Left cardiac atrium (tissue), 4 donors: ENCODE data around the gene AMDHD2. TPM values are rescaled to one million over a fixed set of nuclear protein-coding genes. Genes with fewer than 3 reads are reported as not detected.

Source experiments
- ATAC-seq, 2 donors: fragments of 200-7000 bp; cut with Tn5 transposase; one replicate each; pipeline ENCODE4 v1.9.1; 2020; ENCODE audit warnings: mild to moderate bottlenecking in 2 of 2, moderate library complexity in 2 of 2
- DNase-seq: peaks from one replicate; pipeline ENCODE4 v3.0.0-alpha.2; 2020
- intact Hi-C, 2 donors: fragments of 100-400 bp; cut with DNase I; formaldehyde crosslinking; loops; one replicate each; pipeline versions ENCODE4 v1.14.1 to v1.15.1; 2022 to 2023
- total RNA-seq, 2 donors: library from RNA; stranded (reverse); fragmentation: NEBNext Ultra II Directional; extraction: Animal tissue kit (Norgen Biotek cat#: 25700); gene quantifications; one replicate each; pipeline ENCODE4 v1.2.1, GENCODE V29; 2021
- donor health status: DM: no; HTN: yes; CAD: no.
- donor health status: DM: no; HTN: yes; CAD: no; lungs with severe emphysema.
- donor health status: DM: yes; HTN: yes; CAD: no.
- donor health status: Dilated cardiomyopathy.

Gene AMDHD2
- total RNA-seq, 2 donors from 2014 or later = 15.8 to 21.8 TPM

DNA sequence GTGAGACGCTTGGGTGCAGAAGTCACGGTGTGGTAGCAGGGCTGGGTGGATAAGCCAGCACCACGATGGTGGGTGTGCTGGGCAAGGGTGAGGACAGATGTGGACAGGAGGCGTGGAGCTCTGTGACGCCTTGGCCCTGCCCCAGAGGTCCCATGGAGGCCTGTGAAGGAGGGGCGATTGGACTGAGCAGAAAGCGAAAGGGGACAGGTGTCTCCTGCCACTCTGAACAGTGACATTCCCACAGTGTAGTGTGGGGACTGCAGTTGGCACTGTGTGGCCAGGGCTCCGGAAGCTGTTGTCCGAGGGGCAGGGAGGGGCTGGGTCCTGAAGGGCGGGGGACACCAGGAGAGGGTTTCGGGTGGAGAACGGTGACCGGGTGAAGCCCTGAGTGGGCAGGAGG, 37.9 kb upstream of the AMDHD2 start:
- ATAC-seq = no peak
- no peak for DNase-seq
- intact Hi-C loops = no loop called here

DNA sequence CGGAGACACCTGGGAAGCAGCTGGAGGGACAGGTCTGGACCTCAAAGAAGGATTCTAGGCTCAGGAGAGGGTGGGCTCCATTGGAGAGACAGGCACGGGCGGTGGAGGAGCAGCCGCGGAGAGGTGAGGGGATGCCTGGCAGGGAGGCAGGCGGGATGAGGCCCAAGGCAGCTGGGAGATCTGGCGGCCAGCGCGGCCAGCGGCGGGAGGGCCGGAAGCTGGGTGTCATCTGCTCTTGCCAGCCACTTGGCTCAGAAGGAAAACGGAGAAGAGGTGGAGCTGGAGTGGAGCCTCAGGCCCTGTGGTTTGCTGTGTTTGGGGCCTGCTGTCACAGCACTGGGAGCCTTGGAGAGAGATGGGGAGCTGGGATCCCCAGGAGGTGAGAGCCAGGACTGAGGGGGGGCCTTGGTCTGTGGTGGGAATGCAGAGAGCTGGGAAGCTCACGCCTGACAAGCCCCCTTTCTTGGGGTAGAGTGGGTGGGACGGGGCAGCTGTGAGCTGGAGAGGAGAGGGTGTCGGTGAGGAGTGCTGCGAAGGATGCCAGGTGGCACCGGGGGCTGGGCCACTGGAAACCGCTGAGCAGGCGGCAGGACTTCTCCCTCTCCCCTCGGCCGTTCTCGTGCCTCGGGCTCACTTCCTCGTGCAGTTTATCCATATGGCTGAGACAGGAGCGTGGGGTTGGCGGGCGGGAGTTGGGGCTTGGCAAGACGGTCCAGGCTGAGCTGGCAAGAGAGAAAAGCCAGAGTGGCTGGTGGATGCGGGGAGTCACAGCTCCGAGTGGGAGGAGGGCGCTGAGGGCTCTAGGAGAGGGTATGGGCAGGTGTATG, 37.2 kb upstream of the AMDHD2 start:
- intact Hi-C loops = no loop called here
- ATAC-seq = peak; percentile 70 to 87

DNA sequence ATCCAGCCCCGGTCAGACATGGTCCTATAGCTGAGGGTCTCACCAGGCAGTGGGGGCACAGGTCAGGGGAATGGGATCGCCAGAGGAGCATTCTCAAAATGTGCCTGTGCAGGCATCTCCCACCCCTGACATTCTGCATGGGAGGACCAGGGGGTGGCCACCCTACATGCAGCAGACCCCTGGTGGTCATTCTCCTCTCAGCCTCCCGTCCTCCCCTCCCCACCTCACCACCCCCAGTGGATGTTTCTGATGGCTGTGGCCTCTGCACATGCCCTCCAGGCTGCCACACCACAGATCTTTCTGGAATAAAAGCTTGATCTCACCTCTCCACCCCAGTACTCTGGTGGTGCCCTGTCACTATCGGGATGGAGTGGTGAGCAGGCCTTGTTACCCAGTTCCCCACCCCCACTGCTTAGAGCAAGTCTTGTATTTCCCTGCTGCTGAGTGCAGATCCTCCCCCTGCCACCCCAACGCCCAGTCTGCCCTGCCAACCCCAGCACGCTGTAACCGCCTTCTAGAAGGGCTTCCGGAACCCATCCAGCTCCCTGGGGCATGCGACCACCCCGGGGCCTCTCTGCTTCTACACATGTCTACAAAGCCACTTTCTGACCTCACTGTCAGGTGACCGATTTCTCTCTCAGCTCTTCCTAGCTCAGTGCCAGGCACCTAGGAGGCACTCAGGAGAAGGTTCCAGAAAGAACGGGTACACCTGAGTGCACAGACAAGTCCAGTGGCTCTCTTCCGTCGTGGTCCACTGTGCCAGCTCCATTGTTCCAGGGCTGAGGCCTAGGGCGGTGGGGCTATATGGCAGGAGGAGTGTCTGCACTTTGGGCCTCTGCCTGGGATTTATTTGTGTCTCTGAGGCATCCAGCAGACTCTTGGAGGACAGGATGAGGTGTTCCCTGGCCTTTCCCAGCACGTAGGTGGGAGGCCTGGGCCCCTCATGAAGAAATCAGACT, 36.0 kb upstream of the AMDHD2 start:
- intact Hi-C loops = no loop called here
- DNase-seq = no peak
- ATAC-seq = no peak

More for the DNA sequence above, 37.2 kb upstream of the AMDHD2 start:
- DNase-seq = no peak

DNA sequence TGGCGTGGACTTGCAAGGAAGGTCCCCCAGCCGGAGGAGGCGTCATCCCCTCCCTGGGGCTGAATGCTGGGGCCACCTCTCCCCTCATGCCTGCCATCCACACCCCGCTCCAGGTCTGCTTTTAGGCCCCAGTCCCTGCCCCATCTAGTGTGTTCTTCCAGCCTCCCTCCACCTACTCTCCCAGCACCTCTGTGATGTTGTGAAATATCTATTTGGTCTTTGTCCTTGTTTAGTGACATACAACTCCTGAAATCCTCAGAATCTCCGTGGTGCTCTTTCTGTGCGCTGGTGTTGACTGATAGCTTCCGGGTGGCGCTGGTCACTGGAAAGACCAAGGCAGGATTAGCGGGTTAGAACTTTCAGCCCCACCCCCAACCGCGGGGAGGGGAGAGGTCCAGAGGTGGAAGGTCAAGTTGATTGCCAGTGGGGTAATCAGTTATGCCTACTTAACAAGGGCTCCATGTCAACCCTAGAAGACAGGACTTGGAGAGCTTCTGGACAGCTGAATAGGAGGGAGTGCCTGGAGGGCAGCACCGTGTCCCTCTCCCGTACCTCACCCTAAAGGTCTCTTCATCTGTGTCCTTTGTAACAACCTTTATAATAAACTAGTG, 35.2 kb upstream of the AMDHD2 start:
- DNase-seq (no peak), ATAC-seq (no peak)
- intact Hi-C loops = no loop called here

DNA sequence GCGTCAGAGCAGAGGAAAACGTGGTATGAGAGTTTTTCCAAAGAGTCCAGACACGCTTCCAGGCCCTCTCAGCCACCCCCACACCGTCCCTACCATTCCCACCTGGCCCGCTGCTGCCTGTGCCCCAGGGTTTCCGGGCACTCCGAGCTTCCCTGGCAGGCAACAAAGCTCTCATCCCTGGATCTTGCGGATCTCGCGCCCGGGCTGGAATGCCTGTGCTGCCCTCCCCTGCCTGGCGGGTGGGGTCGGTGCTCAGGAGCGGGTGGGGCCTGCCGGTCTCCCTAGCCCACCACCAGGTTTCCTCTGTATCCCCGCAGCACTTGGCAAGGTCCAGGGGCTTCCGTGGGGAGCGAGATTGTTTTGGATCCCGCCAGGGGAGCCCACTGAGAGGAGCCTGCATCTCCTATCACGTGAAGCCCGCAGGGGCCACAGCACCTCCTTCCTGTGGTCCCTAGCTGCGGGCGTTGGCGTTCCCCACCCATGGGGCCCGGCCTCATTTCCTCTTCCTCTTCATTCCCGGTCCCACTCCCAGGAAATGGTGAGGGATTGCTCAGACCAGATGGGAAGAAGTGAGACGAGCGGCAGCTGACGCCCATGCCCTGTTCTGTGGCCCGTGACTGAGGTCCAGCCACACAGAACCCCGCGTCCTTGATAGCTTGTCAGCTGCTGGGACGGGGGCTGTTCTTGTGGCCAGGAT, 34.2 kb upstream of the AMDHD2 start:
- intact Hi-C loops = no loop called here
- DNase-seq (no peak), ATAC-seq (no peak)

DNA sequence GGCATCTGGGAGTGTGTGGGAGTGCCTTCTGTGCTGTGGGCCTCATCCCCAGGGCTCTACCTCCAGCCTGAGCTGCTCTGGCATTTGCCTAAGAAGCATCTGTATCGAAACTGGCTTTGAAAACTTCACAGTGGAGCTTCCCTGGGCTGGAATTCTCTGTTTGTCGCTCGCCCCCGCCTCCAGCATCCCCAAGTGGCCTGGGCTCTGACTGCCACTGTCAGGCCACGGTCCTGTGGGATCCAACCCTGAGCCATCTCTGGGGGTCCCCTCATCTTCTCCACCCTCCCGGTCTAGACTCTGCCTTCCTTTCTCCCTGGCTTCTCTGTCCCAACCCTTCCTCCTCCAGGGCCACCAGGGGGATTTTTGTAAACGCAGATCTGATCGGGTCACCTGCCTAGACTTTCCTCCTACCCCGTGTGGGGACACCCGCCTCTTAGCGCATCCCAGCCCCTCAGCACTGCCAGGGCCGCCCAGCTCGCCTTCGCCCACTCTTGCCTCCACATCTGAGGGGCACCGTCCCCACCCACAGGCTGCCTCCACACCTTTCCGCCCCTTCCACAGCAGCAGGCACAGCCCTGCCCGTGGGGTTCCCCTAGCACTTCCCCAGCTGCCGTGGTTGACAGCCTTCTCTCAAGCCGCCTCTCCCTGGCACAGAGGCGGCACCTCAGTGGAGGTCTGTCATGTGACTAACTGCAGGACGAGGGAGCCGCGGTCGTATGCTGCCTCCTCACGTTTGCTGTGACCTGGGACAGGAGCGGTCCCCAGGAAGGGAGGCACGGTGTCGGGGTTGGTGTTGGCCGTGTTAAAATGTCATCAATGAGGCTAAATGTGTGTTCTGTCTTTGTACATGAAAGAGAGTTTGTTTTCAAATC, 33.3 kb upstream of the AMDHD2 start:
- intact Hi-C loops = no loop called here
- ATAC-seq (peak; percentile 62 to 70), DNase-seq (no peak)

DNA sequence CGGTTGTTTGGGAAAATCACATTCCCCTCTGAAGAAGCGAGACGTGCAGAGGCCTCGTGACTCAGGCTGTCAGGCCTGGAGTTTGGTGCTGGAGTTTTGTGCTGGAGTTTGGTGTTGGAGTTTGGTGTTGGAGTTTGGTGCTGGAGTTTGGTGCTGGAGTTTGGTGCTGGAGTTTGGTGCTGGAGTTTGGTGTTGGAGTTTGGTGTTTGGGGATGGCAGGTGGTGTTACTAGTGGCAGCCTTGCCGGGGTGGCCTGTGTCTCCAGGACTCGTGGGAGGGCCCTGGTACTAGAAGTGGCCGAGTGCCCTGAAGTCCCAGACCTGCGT, 32.7 kb upstream of the AMDHD2 start:
- no peak for DNase-seq
- ATAC-seq = no peak
- intact Hi-C loops = no loop called here

DNA sequence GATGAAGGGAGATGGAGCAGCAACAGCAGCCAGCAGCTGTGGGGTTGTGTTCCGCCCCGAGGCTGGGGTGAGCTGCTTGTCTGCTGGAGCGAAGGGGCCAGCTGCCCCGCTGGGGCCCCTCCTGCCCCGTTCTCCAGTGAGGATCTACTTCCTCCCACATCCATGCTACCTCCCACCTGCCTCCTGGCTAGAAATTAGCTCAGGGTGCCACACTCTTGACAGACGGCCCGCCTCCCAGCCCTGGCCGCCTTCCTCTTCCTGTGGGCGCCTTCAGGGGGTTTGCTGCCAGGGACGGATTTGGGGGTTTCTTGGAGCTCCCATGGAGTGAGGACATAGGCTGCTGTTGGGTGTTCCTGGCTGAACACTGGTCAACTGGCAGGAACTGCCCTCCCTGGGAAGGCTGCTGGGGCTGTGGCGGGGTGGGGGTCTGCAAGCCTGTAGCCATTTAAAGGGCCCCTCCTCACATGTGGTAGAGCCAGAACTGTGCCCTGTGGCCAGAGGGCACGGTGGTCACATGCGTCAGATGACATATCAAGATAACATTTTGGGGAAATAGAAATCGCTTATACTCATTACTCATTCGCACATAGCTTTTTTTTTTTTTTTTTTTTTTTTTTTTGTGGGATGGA, 32.2 kb upstream of the AMDHD2 start:
- intact Hi-C loops = no loop called here
- ATAC-seq (no peak), DNase-seq (no peak)

DNA sequence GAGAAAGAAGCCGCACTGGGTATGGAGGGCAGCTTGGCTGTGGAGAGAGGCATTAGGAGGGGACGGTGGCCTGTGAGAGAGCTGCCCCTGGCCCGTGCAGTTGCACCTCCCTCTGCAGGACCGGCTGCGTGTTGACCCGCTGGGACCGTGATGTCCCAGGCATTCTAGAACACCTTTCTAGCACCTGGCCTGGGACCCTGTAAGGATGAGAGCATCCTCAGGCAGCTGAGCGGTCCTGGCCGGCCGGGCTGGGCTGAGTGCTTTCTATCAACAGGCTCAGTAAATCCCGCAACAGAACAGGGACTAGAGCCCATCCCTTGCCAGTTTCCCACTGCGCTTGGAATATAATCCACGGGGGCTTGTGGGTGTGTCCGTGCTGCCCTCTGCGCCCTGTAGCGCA, 30.6 kb upstream of the AMDHD2 start:
- ATAC-seq = no peak
- DNase-seq = no peak
- intact Hi-C loops = no loop called here

DNA sequence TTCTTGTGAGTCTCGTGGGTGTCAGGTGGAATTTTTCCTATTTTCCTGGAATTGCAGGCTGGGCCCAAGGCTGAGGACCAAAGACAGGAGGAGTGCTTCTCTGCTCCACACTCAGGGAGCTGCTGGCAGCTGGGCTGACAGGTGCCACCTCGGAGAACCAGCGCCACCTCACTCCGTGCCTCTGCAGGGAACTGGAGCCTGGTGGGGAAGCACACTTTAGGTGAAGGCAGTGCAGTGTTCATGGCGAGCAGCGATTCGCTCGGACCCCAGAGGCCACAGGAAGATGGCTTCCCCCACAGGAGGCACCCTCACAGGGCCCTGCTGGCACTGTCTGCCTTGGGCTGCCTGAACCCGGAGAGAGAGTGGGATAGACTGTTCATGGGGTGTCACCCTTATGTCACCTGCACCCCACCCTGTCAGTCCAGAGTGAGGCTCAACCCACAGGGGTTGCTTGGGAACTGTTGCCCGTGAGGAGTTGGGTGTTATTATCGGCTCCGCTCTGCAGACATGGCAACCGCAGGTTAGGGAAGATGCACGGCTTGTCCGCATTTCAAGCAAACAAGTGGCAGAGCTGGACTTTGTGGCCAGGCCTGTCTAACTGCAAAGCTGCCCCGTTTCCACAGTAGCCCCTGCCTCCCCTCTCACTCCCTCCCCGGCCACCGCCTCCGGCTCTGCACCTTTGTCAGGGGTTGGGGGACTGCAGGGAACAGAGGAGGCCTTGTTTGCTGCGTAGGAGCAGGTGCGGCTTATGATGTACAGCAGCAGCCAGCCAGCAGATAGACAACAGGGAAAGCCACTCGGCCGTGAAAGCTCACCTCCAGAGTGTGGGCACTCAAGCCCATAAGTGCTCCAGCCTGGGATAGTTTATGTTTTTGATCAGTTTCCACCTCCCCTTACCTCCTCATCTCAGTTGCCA, 29.7 kb upstream of the AMDHD2 start:
- ATAC-seq (no peak), DNase-seq (no peak)
- intact Hi-C loops = loop anchor here in 1 of 2 donors (5.0 to 10.0 kb wide), 2 partner anchors 66 to 148 kb away; partner anchors contain the start of genes ABCA3 and CCNF

DNA sequence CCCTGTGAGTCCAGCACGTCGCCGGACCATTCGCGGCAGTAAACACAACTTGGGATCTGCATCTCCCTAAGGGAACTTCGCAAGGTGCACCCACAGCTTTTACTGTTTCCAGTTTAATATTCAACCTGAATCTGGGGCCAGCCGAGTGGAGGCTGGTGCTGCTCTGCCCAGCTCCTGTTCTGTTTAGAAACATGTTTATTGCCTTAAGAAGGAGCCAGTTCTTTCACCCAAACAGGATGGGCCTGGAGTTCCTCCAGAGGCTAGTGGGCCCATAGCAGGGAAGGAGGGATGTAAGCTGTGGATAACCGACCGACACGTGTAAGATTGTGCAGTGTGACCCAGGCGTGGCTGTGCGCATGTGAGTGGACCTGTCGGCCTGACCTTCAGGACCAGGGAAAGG, 27.9 kb upstream of the AMDHD2 start:
- no peak for ATAC-seq
- intact Hi-C loops = loop anchor here in 1 of 2 donors (5.0 to 10.0 kb wide), 2 partner anchors 67 to 150 kb away; partner anchors contain the start of genes ABCA3 and CCNF
- no peak for DNase-seq

DNA sequence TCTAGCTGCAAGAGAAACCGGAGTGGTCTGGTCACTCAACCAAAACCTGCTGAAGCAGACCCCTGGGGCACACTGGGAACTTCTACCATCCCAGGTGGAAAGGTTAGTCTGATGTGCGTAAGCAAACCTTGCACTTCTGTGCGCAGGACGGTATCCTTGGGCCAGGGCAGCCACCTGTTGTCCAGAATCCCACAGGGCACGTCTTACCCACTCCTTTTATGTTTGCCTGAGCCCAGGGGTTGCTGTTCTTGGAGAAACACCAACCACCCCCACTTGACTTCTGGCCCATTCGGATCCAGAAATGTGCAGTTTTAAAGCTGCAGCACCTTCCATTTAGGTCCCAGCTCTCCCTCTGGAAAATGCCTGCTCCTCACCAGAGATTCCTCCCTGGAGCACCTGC, 26.6 kb upstream of the AMDHD2 start:
- intact Hi-C loops = loop anchor here in 1 of 2 donors (5.0 to 10.0 kb wide), 2 partner anchors 69 to 151 kb away; partner anchors contain the start of genes ABCA3 and CCNF
- no peak for DNase-seq
- no peak for ATAC-seq

DNA sequence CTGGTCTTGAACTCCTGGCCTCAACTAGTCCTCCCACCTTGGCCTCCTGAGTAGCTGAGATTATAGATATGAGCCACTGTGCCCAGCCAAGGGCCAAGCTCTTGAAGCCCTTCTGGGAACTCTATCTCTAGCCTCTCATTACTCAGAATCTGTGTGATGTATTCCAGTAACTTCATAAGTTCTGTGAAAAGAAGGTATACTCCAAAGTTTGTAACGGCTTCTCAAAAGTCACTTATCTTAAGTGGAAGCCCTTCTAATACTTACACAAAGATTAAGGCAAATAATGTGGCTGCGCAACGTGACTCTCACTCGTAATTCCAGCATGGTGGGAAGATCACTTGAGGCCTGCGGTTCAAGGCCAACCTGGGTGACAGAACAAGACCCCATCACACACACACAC, 25.6 kb upstream of the AMDHD2 start:
- DNase-seq (no peak), ATAC-seq (no peak)
- intact Hi-C loops = loop anchor here in 1 of 2 donors (5.0 to 10.0 kb wide), 2 partner anchors 70 to 152 kb away; partner anchors contain the start of genes ABCA3 and CCNF

DNA sequence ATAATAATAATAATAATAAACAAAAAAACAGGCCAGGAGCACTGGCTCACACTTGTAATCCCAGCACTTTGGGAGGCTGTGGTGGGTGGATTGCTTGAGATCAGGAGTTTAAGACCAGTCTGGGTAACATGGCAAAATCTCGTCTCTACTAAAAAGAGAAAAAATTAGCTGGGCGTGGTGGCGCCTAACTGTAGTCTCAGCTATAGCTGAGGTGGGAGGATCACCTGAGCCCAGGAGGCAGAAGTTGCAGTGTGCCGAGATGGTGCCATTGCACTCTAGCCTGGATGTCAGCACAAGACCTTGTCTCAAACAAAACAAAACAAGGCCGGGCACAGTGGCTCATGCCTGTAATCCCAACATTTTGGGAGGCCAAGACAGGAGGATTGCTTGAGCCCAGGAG, 25.1 kb upstream of the AMDHD2 start:
- ATAC-seq (no peak), DNase-seq (no peak)
- intact Hi-C loops = loop anchor here in 1 of 2 donors (10.0 kb wide), 1 partner anchor 70 kb away; the partner anchor contains the start of gene CCNF

DNA sequence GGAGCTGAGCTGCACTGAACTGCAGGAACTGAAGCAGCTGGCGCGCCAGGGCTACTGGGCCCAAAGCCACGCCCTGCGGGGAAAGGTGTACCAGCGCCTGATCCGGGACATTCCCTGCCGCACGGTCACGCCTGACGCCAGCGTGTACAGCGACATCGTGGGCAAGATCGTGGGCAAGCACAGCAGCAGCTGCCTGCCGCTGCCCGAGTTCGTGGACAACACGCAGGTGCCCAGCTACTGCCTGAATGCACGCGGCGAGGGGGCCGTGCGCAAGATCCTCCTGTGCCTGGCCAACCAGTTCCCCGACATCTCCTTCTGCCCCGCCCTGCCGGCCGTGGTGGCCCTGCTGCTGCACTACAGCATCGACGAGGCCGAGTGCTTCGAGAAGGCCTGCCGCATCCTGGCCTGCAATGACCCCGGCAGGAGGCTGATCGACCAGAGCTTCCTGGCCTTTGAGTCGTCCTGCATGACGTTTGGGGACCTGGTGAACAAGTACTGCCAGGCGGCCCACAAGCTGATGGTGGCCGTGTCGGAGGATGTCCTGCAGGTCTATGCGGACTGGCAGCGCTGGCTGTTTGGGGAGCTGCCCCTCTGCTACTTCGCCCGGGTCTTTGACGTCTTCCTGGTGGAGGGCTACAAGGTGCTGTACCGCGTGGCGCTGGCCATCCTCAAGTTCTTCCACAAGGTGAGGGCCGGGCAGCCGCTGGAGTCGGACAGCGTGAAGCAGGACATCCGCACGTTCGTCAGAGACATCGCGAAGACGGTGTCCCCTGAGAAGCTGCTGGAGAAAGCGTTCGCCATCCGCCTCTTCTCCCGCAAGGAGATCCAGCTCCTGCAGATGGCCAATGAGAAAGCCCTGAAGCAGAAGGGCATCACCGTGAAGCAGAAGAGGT, 23.7 kb upstream of the AMDHD2 start:
- DNase-seq (no peak), ATAC-seq (no peak)
- intact Hi-C loops = loop anchor here in 1 of 2 donors (10.0 kb wide), 1 partner anchor 72 kb away; the partner anchor contains the start of gene CCNF
